A549 (cell line): Measurements from ENCODE around the gene ZNF420. TPM values are rescaled to one million over a fixed set of nuclear protein-coding genes. Genes with fewer than 3 reads are reported as not detected.

ENCODE experiments used
- ATAC-seq, 2 experiments: fragments of 200-7000 bp in 1 of 2; fragments of >200 bp in 1 of 2; cut with Nextera tagmentation in 1 of 2; cut with Tn5 transposase in 1 of 2; 3 replicates each; pipeline versions ENCODE4 v1.8.0 to v1.9.1; 2018 to 2020; ENCODE audit warnings: mild to moderate bottlenecking in 1 of 2, moderate library complexity in 1 of 2
- CTCF ChIA-PET: fragments of 300-600 bp; sonication (Branson Sonifier 250); formaldehyde crosslinking; extraction: SDS; loops from one replicate; lab custom pipeline; 2021; ENCODE audit warnings: antibody characterized with exemption, inconsistent platforms; lab: Yijun Ruan, JAX
- POLR2A ChIA-PET: fragments of 350-600 bp; formaldehyde crosslinking; extraction: SDS; loops from one replicate; lab custom pipeline; 2021; ENCODE audit warnings: antibody characterized with exemption, inconsistent platforms; lab: Yijun Ruan, JAX
- DNase-seq, 2 experiments: peaks; one replicate each; pipeline versions ENCODE4 v3.0.0 to v3.0.0-alpha.2; 2011 to 2016; ENCODE audit warnings: low read depth in 1 of 2, low spot score in 1 of 2
- FAIRE-seq: peaks from 2 replicates; lab custom pipeline; 2011; peaks lifted over from hg19 to GRCh38; lab: Jason Lieb, UNC
- H3K27ac ChIP-seq, 2 experiments: fragments of >200 bp; sonication (Bioruptor Twin); formaldehyde crosslinking; 3 replicates each; pipeline ENCODE4 v1.5.1; 2016 to 2017
- H3K4me1 ChIP-seq: fragments of >200 bp; sonication (Bioruptor Twin); formaldehyde crosslinking; 3 replicates; pipeline ENCODE4 v1.6.1; 2016
- H3K4me2 ChIP-seq: fragments of >200 bp; sonication (Bioruptor Twin); formaldehyde crosslinking; 3 replicates; pipeline ENCODE4 v1.6.1; 2016
- H3K4me3 ChIP-seq: fragments of >200 bp; sonication (Bioruptor Twin); formaldehyde crosslinking; 3 replicates; pipeline ENCODE4 v1.5.1; 2016
- H3K9me3 ChIP-seq: fragments of >200 bp; sonication (Bioruptor Twin); formaldehyde crosslinking; 3 replicates; pipeline ENCODE4 v1.6.1; 2016
- BHLHE40 ChIP-seq: IDR thresholded peaks from 2 replicates; pipeline ENCODE4 v1.6.1; 2012; ENCODE audit warnings: low read depth, low read length, inconsistent platforms
- CEBPB ChIP-seq, 2 experiments: fragments of >200 bp in 1 of 2; sonication (Bioruptor Twin) in 1 of 2; formaldehyde crosslinking in 1 of 2; IDR thresholded peaks; 2 replicates each; pipeline ENCODE4 v1.6.1; 2012 to 2016
- CHD2 ChIP-seq: fragments of 150-350 bp; IDR thresholded peaks from 2 replicates; pipeline ENCODE4 v1.6.1; 2014; ENCODE audit warnings: low read length; ENCODE audit not compliant: partially characterized antibody
- EHF ChIP-seq: fragments of 250-450 bp; sonication (Bioruptor Pico); IDR thresholded peaks from 2 replicates; pipeline ENCODE4 v1.5.0; 2020; ENCODE audit warnings: mild to moderate bottlenecking
- FOSB ChIP-seq: fragments of 250-450 bp; sonication (Bioruptor Pico); IDR thresholded peaks from 2 replicates; pipeline ENCODE4 v1.5.0; 2020; ENCODE audit warnings: mild to moderate bottlenecking, moderate library complexity
- FOXS1 ChIP-seq: fragments of 250-450 bp; sonication (Bioruptor Pico); IDR thresholded peaks from 2 replicates; pipeline ENCODE4 v1.5.0; 2020; ENCODE audit warnings: mild to moderate bottlenecking, moderate library complexity
- HOXB13 ChIP-seq: fragments of 250-450 bp; sonication (Bioruptor Pico); IDR thresholded peaks from 2 replicates; pipeline ENCODE4 v1.5.0; 2020; ENCODE audit warnings: low read depth, mild to moderate bottlenecking, moderate library complexity
- KDM1A ChIP-seq: fragments of 200-600 bp; sonication (generic); IDR thresholded peaks from 2 replicates; pipeline ENCODE4 v1.6.1; 2016; ENCODE audit warnings: low read depth, mild to moderate bottlenecking
- MAFK ChIP-seq: fragments of 450-650 bp; IDR thresholded peaks from 2 replicates; pipeline ENCODE4 v1.6.1; 2014; ENCODE audit not compliant: partially characterized antibody
- NR3C1 ChIP-seq: fragments of >200 bp; sonication (Bioruptor Twin); formaldehyde crosslinking; IDR thresholded peaks from 3 replicates; pipeline ENCODE4 v1.6.1; 2017
- POLR2AphosphoS2 ChIP-seq: conservative IDR thresholded peaks from 2 replicates; pipeline ENCODE4 v1.6.1; 2012; ENCODE audit warnings: low read length, improper control_type of control experiment, inconsistent platforms
- RCOR1 ChIP-seq: fragments of 150-350 bp; IDR thresholded peaks from 2 replicates; pipeline ENCODE4 v1.6.1; 2014; ENCODE audit warnings: antibody characterized with exemption, low read length, low read depth
- RFX5 ChIP-seq: fragments of 450-650 bp; IDR thresholded peaks from 2 replicates; pipeline ENCODE4 v1.7.1; 2014; ENCODE audit warnings: antibody characterized with exemption, mild to moderate bottlenecking, moderate library complexity
- ZC3H11A ChIP-seq: fragments of 450-650 bp; IDR thresholded peaks from 2 replicates; pipeline ENCODE4 v1.6.1; 2014; ENCODE audit warnings: antibody characterized with exemption, mild to moderate bottlenecking
- ZFP36 ChIP-seq: fragments of 450-650 bp; IDR thresholded peaks from 2 replicates; pipeline ENCODE4 v1.6.1; 2014; ENCODE audit warnings: borderline replicate concordance; ENCODE audit not compliant: partially characterized antibody
- WGBS: methylation state at CpG from one replicate; pipeline ENCODE4 v1.1.6; 2017; ENCODE audit errors: missing lambda C conversion rate; 5-methylcytosine and 5-hydroxymethylcytosine counted together
- polyA plus RNA-seq, 4 experiments: library from polyadenylated mRNA; depleted of rRNA in 3 of 4; stranded (reverse); fragments of >200 nt; fragmentation: RNase III in 1 of 4; extraction: RNeasy Plus Mini Kit Qiagen cat#74134 plus additional on column Dnase treatment in 1 of 4; gene quantifications; 2 replicates in 3 of 4; 3 replicates in 1 of 4; pipeline ENCODE4 v1.2.3, GENCODE V29; 2011 to 2017
- TF ChIP-seq, protein P1 (sequence below): fragments of 450-650 bp; IDR thresholded peaks from 2 replicates; pipeline ENCODE4 v1.6.1; 2014; ENCODE audit warnings: antibody characterized with exemption
- TF ChIP-seq, protein P2 (sequence below): fragments of >200 bp; sonication (Bioruptor Twin); formaldehyde crosslinking; IDR thresholded peaks from 3 replicates; pipeline ENCODE4 v1.6.1; 2016
- TF ChIP-seq, protein P3 (sequence below): fragments of 250-450 bp; sonication (Bioruptor Pico); IDR thresholded peaks from 2 replicates; pipeline ENCODE4 v1.5.0; 2021; ENCODE audit warnings: mild to moderate bottlenecking, moderate library complexity, borderline replicate concordance

The ZNF420 gene
- polyA plus RNA-seq, 2 of the 4 experiments (the other 2 are of a cell fraction) = 5.9 to 8.6 TPM

DNA sequence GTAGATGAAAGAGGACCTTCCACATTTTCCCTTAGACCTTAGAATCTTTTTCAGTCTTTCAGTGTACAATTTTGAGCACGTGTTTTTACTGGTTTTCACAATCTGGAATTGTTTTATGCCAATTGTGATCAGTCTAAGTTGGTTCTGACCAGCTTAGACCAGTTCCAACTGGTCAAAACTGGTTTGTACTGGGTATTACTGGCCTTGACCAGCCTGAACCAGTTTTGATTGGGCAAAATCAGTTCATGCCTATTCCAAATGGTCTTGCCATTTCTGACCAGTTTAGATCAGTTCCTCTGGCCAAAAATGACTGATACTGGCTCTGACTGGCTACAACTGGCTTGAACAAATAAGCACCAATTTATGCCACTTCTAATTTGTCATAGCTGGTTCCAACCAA lies 57.9 kb downstream of the ZNF420 start:
- 5% methylated on average over 1 of the region's 1 CpG for WGBS
- no peak overlapping the region for H3K4me2 ChIP-seq
- FAIRE-seq (no peak), ATAC-seq (no peak), DNase-seq (no peak)
- no peak overlapping the region for H3K4me3 ChIP-seq
- peaks cover 92% of the 10 kb centered on the region for H3K9me3 ChIP-seq
- ChIA-PET CTCF (no interaction called here), POLR2A (no interaction called here)
- H3K27ac ChIP-seq = no peak overlapping the region
- no peaks in the 10 kb centered on the region for H3K4me1 ChIP-seq
- TF ChIP-seq HOXB13 = no peak
- TF ChIP-seq FOXS1 = no peak
- TF ChIP-seq BHLHE40 = no peak
- no peak for TF ChIP-seq ZFP36
- no peak for TF ChIP-seq FOSB
- TF ChIP-seq NR3C1 = no peak

DNA sequence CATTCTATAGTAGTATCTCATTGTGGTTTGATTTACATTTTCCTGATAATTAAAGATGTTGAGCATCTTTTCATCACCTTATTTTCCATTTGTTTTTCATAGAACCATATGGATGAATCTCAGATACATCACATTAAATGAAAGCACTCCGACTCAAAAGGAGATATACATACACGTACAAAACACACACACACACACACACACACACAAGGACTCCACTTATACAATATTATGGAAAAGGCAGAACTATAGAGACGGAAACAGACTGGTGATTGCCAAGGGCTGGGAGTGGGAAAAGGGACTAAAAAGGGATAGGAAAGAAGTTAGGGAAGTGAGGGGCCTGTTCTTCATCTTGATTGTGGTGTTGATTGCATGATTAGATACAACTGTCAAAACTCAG lies 70.0 kb downstream of the ZNF420 start:
- H3K4me1 ChIP-seq = no peaks in the 10 kb centered on the region
- no peak overlapping the region for H3K4me2 ChIP-seq
- H3K4me3 ChIP-seq = no peak overlapping the region
- ATAC-seq (no peak), FAIRE-seq (no peak), DNase-seq (no peak)
- ChIA-PET POLR2A (no interaction called here), CTCF (no interaction called here)
- no peak overlapping the region for H3K27ac ChIP-seq
- H3K9me3 ChIP-seq = peaks cover 88% of the 10 kb centered on the region
- WGBS = 14% methylated on average over 3 of the region's 3 CpGs
- no peak for TF ChIP-seq KDM1A
- no peak for TF ChIP-seq RFX5
- TF ChIP-seq, protein P1, sequence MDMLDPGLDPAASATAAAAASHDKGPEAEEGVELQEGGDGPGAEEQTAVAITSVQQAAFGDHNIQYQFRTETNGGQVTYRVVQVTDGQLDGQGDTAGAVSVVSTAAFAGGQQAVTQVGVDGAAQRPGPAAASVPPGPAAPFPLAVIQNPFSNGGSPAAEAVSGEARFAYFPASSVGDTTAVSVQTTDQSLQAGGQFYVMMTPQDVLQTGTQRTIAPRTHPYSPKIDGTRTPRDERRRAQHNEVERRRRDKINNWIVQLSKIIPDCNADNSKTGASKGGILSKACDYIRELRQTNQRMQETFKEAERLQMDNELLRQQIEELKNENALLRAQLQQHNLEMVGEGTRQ = no peak
- no peak for TF ChIP-seq EHF (CRISPR knock-in tag)

DNA sequence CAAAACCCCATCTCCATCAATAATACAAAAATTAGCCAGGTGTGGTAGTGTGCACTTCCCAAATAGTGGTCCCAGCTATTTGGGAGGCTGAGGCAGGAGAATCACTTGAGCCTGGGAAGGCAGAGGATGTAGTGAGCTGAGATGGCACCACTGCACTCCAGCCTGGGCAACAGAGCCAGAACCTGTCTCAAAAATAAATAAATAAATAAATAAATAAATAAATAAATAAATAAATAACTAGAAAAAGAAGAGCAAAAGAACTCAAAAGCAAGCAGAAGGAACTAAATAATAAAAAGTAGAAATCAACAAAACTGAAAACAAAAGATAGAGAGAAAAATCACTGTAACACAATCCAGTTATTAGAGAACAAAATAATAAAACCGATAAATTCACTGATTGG lies 81.9 kb downstream of the ZNF420 start:
- FAIRE-seq (peak; percentile 84), ATAC-seq (no peak), DNase-seq (no peak)
- Histone ChIP-seq H3K4me1 (no peaks in the 10 kb centered on the region), H3K4me2 (no peak overlapping the region), H3K9me3 (peaks cover 98% of the 10 kb centered on the region), H3K4me3 (no peak overlapping the region), H3K27ac (no peak overlapping the region)
- WGBS = 81% methylated on average over 1 of the region's 1 CpG
- TF ChIP-seq CHD2 (no peak), HOXB13 (no peak), RCOR1 (no peak), FOXS1 (no peak), ZC3H11A (peak; percentile 99), CEBPB (IDR thresholded peaks at IDR 0.05) (no peak)
- TF ChIP-seq, protein P2, sequence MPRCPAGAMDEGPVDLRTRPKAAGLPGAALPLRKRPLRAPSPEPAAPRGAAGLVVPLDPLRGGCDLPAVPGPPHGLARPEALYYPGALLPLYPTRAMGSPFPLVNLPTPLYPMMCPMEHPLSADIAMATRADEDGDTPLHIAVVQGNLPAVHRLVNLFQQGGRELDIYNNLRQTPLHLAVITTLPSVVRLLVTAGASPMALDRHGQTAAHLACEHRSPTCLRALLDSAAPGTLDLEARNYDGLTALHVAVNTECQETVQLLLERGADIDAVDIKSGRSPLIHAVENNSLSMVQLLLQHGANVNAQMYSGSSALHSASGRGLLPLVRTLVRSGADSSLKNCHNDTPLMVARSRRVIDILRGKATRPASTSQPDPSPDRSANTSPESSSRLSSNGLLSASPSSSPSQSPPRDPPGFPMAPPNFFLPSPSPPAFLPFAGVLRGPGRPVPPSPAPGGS = no peak
- TF ChIP-seq, protein P3, sequence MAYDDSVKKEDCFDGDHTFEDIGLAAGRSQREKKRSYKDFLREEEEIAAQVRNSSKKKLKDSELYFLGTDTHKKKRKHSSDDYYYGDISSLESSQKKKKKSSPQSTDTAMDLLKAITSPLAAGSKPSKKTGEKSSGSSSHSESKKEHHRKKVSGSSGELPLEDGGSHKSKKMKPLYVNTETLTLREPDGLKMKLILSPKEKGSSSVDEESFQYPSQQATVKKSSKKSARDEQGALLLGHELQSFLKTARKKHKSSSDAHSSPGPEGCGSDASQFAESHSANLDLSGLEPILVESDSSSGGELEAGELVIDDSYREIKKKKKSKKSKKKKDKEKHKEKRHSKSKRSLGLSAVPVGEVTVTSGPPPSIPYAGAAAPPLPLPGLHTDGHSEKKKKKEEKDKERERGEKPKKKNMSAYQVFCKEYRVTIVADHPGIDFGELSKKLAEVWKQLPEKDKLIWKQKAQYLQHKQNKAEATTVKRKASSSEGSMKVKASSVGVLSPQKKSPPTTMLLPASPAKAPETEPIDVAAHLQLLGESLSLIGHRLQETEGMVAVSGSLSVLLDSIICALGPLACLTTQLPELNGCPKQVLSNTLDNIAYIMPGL = no peak
- CTCF ChIA-PET = no interaction called here
- POLR2A ChIA-PET = no interaction called here

DNA sequence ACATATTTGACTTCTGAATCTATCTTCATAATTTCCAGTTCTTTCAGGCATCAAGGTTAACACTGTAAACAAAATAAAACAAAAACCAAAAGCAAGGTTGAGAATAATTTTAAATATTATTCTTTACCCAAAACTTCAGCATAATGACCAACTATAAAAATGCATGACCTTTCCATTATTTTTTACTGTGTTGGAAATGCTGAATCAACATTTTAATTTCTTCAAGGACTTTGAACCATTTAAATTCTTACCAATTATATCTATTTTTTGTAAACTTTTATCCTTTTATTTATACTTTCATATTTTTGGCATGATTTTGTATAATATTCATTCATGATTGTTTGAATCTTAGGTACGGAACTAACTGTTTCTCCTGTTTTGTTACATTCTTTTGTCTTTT lies 87.4 kb downstream of the ZNF420 start:
- H3K27ac ChIP-seq = no peak overlapping the region
- ChIA-PET POLR2A (no interaction called here), CTCF (interaction anchor here (0.6 kb wide), 1 partner anchor 58 kb away, joined by 3 read pairs; no protein-coding TSS in a partner anchor)
- no peak for ATAC-seq
- no peak for DNase-seq
- H3K4me1 ChIP-seq = no peaks in the 10 kb centered on the region
- 89% methylated on average over 1 of the region's 1 CpG for WGBS
- no peak for TF ChIP-seq POLR2AphosphoS2
- peak; percentile 90 for TF ChIP-seq MAFK
- FAIRE-seq = peak; percentile 56
- H3K4me3 ChIP-seq = no peak overlapping the region
- H3K9me3 ChIP-seq = peaks cover 99% of the 10 kb centered on the region
- H3K4me2 ChIP-seq = no peak overlapping the region
